HepG2 (cell line): ENCODE data around the gene BSG. TPM values are rescaled to one million over a fixed set of nuclear protein-coding genes. Genes with fewer than 3 reads are reported as not detected.

Experiments used
- CHCHD3 ChIP-seq: sonication (generic); formaldehyde crosslinking; IDR thresholded peaks from 2 replicates; pipeline ENCODE4 v1.8.0; 2022; ENCODE audit warnings: mild to moderate bottlenecking, missing genetic modification reagents, moderate library complexity
- IKZF5 ChIP-seq: IDR thresholded peaks from 2 replicates; pipeline ENCODE4 v1.6.1; 2018; ENCODE audit warnings: missing genetic modification reagents, mild to moderate bottlenecking, missing compliant biosample characterization
- SOX13 ChIP-seq, 3 experiments: fragments of 450-650 bp in 1 of 3; sonication (generic) in 1 of 3; formaldehyde crosslinking in 1 of 3; IDR thresholded peaks in 2 of 3; conservative IDR thresholded peaks in 1 of 3; 2 replicates each; pipeline versions ENCODE4 v1.5.0 to v1.6.1; 2016 to 2020; ENCODE audit warnings: antibody characterized with exemption in 1 of 3, mild to moderate bottlenecking in 1 of 3, missing compliant biosample characterization in 1 of 3, missing genetic modification reagents in 1 of 3, moderate library complexity in 1 of 3
- SP5 ChIP-seq: IDR thresholded peaks from 2 replicates; pipeline ENCODE4 v1.6.1; 2016; ENCODE audit warnings: low read depth, borderline replicate concordance
- TCF7L2 ChIP-seq: IDR thresholded peaks from 2 replicates; pipeline ENCODE4 v1.6.1; 2011; ENCODE audit warnings: mild to moderate bottlenecking, low read depth, low read length, moderate library complexity
- ZBTB14 ChIP-seq: sonication (generic); formaldehyde crosslinking; IDR thresholded peaks from 2 replicates; pipeline ENCODE4 v1.4.0; 2020; ENCODE audit warnings: missing genetic modification reagents
- ZFX ChIP-seq: sonication (generic); formaldehyde crosslinking; IDR thresholded peaks from 2 replicates; pipeline ENCODE4 v1.4.0; 2020; ENCODE audit warnings: mild to moderate bottlenecking, low read depth, missing genetic modification reagents, moderate library complexity
- ZNF552 ChIP-seq: sonication (generic); formaldehyde crosslinking; IDR thresholded peaks from 2 replicates; pipeline ENCODE4 v1.9.0; 2022; ENCODE audit warnings: missing genetic modification reagents, mild to moderate bottlenecking, borderline replicate concordance
- ZNF687 ChIP-seq: sonication (generic); formaldehyde crosslinking; IDR thresholded peaks from 2 replicates; pipeline ENCODE4 v1.5.1; 2020; ENCODE audit warnings: mild to moderate bottlenecking, missing genetic modification reagents, moderate library complexity
- ZNF746 ChIP-seq: sonication (generic); formaldehyde crosslinking; IDR thresholded peaks from 2 replicates; pipeline ENCODE4 v1.8.0; 2022; ENCODE audit warnings: mild to moderate bottlenecking, missing genetic modification reagents
- ZNF776 ChIP-seq: sonication (generic); formaldehyde crosslinking; IDR thresholded peaks from 2 replicates; pipeline ENCODE4 v1.4.0; 2020; ENCODE audit warnings: mild to moderate bottlenecking, missing genetic modification reagents
- ZSCAN20 ChIP-seq: sonication (generic); formaldehyde crosslinking; IDR thresholded peaks from 2 replicates; pipeline ENCODE4 v1.4.0; 2020; ENCODE audit warnings: missing genetic modification reagents, mild to moderate bottlenecking, borderline replicate concordance
- polyA plus RNA-seq, 8 experiments: library from polyadenylated mRNA; depleted of rRNA in 3 of 8; stranded (reverse) in 7 of 8; unstranded in 1 of 8; fragments of >200 nt; fragmentation: Illumina TruSeq in 4 of 8; extraction: Trizol in 4 of 8; gene quantifications; 2 replicates each; pipeline versions ENCODE4 v1.2.1 to v1.2.3, GENCODE V29; 2011 to 2016; ENCODE audit warnings: low read depth in 4 of 8, missing spikeins in 1 of 8, mixed read lengths in 1 of 8; ENCODE audit not compliant: insufficient read depth in 1 of 8
- total RNA-seq, 5 experiments: library from RNA; depleted of rRNA; stranded (reverse); fragments of >200 nt; fragmentation: Illumina TruSeq; extraction: Trizol; gene quantifications; 2 replicates each; pipeline ENCODE4 v1.2.3, GENCODE V29; 2016; ENCODE audit warnings: low read depth in 1 of 5
- TF ChIP-seq, protein P1 (sequence below): sonication (generic); formaldehyde crosslinking; IDR thresholded peaks from 2 replicates; pipeline ENCODE4 v1.4.0; 2020; ENCODE audit warnings: missing genetic modification reagents
- TF ChIP-seq, protein P2 (sequence below): sonication (generic); formaldehyde crosslinking; conservative IDR thresholded peaks from 2 replicates; pipeline ENCODE4 v1.8.0; 2022; ENCODE audit warnings: mild to moderate bottlenecking, moderate library complexity, missing genetic modification reagents
- TF ChIP-seq, protein P3 (sequence below): sonication (generic); formaldehyde crosslinking; conservative IDR thresholded peaks from 2 replicates; pipeline ENCODE4 v1.8.0; 2022; ENCODE audit warnings: missing genetic modification reagents

The BSG gene
- total and polyA plus RNA-seq, 2 of the 13 experiments (the other 11 are each of a cell fraction or from before 2014, with no cell fraction given) = 309 to 754 TPM

GRCh38 chr19:566403-566802 is 6.0 kb upstream of the BSG start (continued):
- TF ChIP-seq, protein P1, sequence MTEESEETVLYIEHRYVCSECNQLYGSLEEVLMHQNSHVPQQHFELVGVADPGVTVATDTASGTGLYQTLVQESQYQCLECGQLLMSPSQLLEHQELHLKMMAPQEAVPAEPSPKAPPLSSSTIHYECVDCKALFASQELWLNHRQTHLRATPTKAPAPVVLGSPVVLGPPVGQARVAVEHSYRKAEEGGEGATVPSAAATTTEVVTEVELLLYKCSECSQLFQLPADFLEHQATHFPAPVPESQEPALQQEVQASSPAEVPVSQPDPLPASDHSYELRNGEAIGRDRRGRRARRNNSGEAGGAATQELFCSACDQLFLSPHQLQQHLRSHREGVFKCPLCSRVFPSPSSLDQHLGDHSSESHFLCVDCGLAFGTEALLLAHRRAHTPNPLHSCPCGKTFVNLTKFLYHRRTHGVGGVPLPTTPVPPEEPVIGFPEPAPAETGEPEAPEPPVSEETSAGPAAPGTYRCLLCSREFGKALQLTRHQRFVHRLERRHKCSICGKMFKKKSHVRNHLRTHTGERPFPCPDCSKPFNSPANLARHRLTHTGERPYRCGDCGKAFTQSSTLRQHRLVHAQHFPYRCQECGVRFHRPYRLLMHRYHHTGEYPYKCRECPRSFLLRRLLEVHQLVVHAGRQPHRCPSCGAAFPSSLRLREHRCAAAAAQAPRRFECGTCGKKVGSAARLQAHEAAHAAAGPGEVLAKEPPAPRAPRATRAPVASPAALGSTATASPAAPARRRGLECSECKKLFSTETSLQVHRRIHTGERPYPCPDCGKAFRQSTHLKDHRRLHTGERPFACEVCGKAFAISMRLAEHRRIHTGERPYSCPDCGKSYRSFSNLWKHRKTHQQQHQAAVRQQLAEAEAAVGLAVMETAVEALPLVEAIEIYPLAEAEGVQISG (CRISPR knock-in tag) = no peak
- TF ChIP-seq SOX13 (IDR thresholded peaks at IDR 0.05) = no peak
- TF ChIP-seq SOX13 (CRISPR knock-in tag; conservative IDR thresholded peaks at IDR 0.05 in 1 of 2, IDR thresholded peaks at IDR 0.05 in 1 of 2) = peak in 1 of 2 experiments; percentile 30; a peak in 1 of 4 replicates
- TF ChIP-seq ZFX (CRISPR knock-in tag) = no peak
- TF ChIP-seq ZNF746 (CRISPR knock-in tag) = no peak
- TF ChIP-seq ZSCAN20 (CRISPR knock-in tag) = no peak
- TF ChIP-seq, protein P2, sequence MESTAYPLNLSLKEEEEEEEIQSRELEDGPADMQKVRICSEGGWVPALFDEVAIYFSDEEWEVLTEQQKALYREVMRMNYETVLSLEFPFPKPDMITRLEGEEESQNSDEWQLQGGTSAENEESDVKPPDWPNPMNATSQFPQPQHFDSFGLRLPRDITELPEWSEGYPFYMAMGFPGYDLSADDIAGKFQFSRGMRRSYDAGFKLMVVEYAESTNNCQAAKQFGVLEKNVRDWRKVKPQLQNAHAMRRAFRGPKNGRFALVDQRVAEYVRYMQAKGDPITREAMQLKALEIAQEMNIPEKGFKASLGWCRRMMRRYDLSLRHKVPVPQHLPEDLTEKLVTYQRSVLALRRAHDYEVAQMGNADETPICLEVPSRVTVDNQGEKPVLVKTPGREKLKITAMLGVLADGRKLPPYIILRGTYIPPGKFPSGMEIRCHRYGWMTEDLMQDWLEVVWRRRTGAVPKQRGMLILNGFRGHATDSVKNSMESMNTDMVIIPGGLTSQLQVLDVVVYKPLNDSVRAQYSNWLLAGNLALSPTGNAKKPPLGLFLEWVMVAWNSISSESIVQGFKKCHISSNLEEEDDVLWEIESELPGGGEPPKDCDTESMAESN (CRISPR knock-in tag) = no peak
- TF ChIP-seq, protein P3, sequence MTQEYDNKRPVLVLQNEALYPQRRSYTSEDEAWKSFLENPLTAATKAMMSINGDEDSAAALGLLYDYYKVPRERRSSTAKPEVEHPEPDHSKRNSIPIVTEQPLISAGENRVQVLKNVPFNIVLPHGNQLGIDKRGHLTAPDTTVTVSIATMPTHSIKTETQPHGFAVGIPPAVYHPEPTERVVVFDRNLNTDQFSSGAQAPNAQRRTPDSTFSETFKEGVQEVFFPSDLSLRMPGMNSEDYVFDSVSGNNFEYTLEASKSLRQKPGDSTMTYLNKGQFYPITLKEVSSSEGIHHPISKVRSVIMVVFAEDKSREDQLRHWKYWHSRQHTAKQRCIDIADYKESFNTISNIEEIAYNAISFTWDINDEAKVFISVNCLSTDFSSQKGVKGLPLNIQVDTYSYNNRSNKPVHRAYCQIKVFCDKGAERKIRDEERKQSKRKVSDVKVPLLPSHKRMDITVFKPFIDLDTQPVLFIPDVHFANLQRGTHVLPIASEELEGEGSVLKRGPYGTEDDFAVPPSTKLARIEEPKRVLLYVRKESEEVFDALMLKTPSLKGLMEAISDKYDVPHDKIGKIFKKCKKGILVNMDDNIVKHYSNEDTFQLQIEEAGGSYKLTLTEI (CRISPR knock-in tag) = no peak
- peak; percentile 39; the same call in 1 of the 2 replicates for TF ChIP-seq SP5
- TF ChIP-seq ZNF552 (CRISPR knock-in tag) = no peak
- TF ChIP-seq CHCHD3 (CRISPR knock-in tag) = no peak
- TF ChIP-seq ZNF776 (CRISPR knock-in tag) = no peak
- no peak for TF ChIP-seq ZBTB14
- no peak for TF ChIP-seq TCF7L2
- TF ChIP-seq IKZF5 = 0 out of 2 replicates have a peak, but pooled peaks have one; percentile 51
- TF ChIP-seq ZNF687 (CRISPR knock-in tag) = peak; percentile 27; the same call in 1 of the 2 replicates
